ENCODE data around the gene TESMIN. TPM values are rescaled to one million over a fixed set of nuclear protein-coding genes. Genes with fewer than 3 reads are reported as not detected.

TESMIN gene
- total RNA-seq, 1 donor from 2014 or later, result not detected

DNA sequence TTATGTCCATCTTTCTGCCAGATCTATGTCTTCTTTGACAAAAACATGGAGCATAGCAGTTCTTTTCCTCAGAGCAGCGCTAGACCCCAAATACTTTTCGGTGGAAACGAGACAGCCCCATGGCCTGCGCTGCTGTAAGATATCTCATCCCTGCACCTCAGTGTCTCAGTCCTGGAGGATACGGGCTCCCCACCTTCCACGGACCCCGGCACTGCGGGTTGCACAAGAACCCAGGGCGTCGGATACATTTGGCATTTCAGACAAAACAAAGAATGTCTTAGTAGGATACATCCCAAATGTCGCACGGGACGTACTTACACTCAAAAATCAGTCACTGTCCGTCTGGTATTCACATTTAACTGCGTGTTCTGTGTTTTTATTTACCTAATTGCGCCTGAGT is 76.9 kb downstream of the TESMIN start:
- H3K27me3 ChIP-seq, result no peaks in the 10 kb centered on the region
- DNase-seq (ENCODE audit: low spot score in 2 of 2), result no peak
- intact Hi-C loops (cut with DNase I), result no loop called here

DNA sequence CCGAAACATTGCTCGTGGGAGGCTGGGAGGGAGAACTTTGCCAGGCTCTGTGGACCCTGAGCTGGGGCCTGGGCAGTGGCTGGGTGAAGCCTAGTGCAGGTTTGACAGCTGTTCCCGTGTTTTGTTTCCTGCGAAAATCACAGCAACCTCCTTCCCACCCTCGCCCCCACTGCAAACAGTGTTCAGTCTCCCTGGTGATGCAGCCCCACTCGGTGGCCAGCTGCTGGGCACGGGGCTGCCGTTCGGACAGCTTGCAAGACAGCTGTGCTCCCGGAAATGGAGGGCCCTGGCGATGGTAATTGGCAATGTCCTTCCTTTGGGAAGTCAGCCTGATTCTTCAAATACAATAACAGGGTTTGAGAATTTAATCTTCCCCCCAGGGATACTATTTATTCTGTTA is 77.3 kb downstream of the TESMIN start:
- TF ChIP-seq, protein P1, sequence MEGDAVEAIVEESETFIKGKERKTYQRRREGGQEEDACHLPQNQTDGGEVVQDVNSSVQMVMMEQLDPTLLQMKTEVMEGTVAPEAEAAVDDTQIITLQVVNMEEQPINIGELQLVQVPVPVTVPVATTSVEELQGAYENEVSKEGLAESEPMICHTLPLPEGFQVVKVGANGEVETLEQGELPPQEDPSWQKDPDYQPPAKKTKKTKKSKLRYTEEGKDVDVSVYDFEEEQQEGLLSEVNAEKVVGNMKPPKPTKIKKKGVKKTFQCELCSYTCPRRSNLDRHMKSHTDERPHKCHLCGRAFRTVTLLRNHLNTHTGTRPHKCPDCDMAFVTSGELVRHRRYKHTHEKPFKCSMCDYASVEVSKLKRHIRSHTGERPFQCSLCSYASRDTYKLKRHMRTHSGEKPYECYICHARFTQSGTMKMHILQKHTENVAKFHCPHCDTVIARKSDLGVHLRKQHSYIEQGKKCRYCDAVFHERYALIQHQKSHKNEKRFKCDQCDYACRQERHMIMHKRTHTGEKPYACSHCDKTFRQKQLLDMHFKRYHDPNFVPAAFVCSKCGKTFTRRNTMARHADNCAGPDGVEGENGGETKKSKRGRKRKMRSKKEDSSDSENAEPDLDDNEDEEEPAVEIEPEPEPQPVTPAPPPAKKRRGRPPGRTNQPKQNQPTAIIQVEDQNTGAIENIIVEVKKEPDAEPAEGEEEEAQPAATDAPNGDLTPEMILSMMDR (IDR thresholded peaks at IDR 0.05), result no peak
- DNase-seq (ENCODE audit: low spot score in 2 of 2), result no peak
- intact Hi-C loops (cut with DNase I), result no loop called here
- peaks cover 0 to 4% of the 10 kb centered on the region in 2 donors for H3K9me3 ChIP-seq
- no peaks in the 10 kb centered on the region for H3K4me1 ChIP-seq
- H3K27ac ChIP-seq, result no peak overlapping the region
- no peak overlapping the region for H3K4me3 ChIP-seq
- H3K27me3 ChIP-seq, result no peaks in the 10 kb centered on the region
- H3K36me3 ChIP-seq, result no peaks in the 10 kb centered on the region

More for the DNA sequence above, 76.9 kb downstream of the TESMIN start:
- Histone ChIP-seq H3K27ac (no peak overlapping the region), H3K4me1 (no peaks in the 10 kb centered on the region), H3K9me3 (peaks cover 0 to 4% of the 10 kb centered on the region in 2 donors), H3K36me3 (no peaks in the 10 kb centered on the region), H3K4me3 (no peak overlapping the region)
- TF ChIP-seq, protein P1 (IDR thresholded peaks at IDR 0.05), result no peak

DNA sequence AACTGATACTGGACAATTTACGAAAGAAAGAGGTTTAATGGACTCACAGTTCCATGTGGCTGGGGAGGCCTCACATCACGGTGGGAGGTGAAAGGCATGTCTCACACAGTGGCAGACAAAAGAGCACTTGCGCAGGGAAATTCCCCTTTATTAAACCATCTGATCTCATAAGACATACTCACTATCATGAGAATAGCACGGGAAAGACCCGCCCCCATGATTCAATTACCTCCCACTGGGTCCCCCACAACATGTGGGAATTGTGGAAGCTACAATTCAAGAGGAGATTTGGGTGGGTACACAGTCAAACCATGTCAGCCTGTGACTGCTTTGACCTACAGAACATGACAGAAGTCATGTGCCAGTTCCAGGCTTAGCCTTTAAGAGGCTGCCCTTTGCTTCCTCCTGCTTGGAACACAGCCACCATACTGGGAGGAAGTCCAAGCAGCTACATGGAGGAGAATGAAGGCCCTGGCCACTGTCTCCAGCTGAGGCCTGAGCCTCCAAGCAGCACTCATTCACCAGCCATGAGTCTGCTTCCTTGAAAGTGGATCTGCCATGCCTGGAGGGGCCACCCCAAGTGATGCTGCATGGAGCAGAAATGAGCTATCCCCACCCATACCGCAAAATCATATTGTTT is 77.9 kb downstream of the TESMIN start:
- Histone ChIP-seq H3K4me3 (no peak overlapping the region), H3K27me3 (no peaks in the 10 kb centered on the region), H3K4me1 (no peaks in the 10 kb centered on the region), H3K27ac (no peak overlapping the region), H3K36me3 (no peaks in the 10 kb centered on the region), H3K9me3 (peaks cover 0 to 4% of the 10 kb centered on the region in 2 donors)
- TF ChIP-seq, protein P1 (IDR thresholded peaks at IDR 0.05), result no peak
- no peak for DNase-seq (ENCODE audit: low spot score in 2 of 2)
- intact Hi-C loops (cut with DNase I), result no loop called here

DNA sequence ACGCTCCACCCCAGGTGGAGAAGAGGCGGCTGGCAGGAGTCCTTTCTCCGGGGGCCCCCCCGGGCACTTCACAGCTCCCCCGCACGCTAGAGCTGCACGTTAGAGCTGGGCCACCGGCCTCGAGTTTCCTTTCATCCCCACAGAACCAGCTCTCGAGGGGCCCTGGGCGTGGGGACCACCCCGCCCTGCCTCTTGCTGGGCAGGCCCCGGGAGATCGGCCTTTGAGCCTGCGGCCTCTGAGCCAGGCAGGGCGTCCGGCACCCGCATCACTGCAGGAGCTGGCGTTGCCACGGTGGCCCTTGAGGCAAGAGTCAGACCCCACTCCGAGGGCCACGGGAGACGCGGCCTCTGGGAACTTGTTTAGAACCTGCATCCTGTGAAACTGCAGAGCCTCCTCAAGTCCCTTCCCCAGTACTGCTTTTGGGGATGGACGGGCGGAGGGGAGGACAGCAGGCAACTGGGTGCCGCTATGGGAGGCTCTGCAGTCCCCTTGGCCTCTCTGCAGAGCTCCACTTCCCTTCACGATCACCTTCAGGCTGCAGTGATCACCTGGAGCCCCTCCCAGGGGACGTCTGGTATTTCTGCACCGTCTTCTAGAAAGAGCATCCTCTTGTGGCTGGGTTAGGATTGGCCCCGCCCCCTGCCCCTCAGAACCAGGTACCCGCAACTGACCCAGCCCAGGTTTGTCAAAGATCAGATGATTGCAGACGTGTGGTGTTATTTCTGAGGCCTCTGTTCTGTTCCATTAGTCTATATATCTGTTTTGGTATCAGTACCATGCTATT is 80.9 kb downstream of the TESMIN start:
- no peak overlapping the region for H3K4me3 ChIP-seq
- H3K36me3 ChIP-seq, result no peaks in the 10 kb centered on the region
- H3K4me1 ChIP-seq, result no peaks in the 10 kb centered on the region
- intact Hi-C loops (cut with DNase I), result no loop called here
- DNase-seq (ENCODE audit: low spot score in 2 of 2), result no peak
- H3K27ac ChIP-seq, result no peak overlapping the region
- TF ChIP-seq, protein P1 (IDR thresholded peaks at IDR 0.05), result no peak
- no peaks in the 10 kb centered on the region for H3K27me3 ChIP-seq
- peaks cover 0 to 4% of the 10 kb centered on the region in 2 donors for H3K9me3 ChIP-seq

DNA sequence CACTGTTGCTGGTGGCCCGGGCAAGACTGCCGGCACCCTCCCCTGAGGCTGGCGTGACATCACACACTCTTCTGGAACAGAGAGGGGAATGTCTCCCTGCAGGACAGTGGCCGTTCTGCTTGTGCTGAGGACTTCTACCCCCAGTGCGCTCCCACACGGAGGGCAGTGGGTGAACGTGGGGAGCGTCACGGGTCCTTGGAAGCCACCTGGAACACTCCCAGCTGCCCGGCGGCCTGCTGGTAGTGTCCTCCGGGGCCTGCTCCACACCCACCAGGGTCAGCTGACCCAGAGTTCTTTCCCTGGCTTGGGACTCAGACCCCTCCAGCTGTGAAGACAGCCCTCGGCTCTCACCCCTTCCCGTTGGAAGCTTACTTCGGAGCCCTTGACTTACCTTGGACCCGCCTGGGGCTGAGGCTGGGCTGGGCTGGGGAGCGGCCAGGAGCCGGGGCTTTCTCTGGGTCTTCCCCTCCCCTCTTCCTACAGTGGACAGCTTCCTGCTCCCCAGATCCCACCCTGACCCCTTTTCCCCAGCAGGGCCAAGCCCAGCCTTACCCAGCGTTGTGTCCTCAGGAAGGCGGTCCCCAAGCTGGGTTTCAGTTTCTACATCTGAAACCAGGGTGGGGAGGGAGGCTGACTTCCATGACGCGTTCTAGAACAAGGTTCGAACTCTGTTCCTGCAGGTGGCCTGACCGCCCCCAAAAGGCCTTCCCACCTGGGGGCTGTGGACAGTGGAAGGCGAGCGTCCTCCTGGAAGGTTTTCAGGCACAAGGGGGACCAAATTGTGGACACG is 81.8 kb downstream of the TESMIN start:
- Histone ChIP-seq H3K4me1 (no peaks in the 10 kb centered on the region), H3K27me3 (no peaks in the 10 kb centered on the region), H3K9me3 (peaks cover 0 to 4% of the 10 kb centered on the region in 2 donors), H3K36me3 (no peaks in the 10 kb centered on the region), H3K27ac (no peak overlapping the region), H3K4me3 (no peak overlapping the region)
- intact Hi-C loops (cut with DNase I), result no loop called here
- TF ChIP-seq, protein P1 (IDR thresholded peaks at IDR 0.05), result no peak
- no peak for DNase-seq (ENCODE audit: low spot score in 2 of 2)

Data from ascending aorta (tissue), 2 donors.